HG03558 (cell line): ENCODE results near the gene PCAT7.

ENCODE experiments used
- ATAC-seq: cut with Tn5 transposase; IDR thresholded peaks from one replicate; pipeline ENCODE4 v1.9.1; 2021; ENCODE audit warnings: moderate number of reproducible peaks; ENCODE audit not compliant: unreplicated experiment; ENCODE audit errors: extremely low read depth

Gene PCAT7

DNA sequence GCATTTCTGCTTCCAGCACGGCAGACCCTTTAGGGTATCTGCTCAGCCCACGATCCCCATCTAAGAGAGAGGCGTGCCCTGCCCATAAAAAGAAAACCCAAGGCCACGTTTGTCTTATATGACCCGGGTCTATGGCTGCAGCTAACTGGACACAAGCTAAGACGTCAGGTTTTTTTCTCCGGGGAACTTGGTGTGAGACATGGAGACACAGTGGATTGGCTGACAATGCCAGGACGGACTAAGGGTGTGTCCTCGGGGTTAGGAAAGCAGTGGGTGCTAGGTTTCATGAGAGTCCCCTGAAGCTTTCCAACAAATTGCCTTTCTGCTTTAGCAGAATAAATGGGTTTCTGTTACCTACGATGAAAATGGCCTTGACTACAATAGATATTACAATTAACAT lies 45.8 kb downstream of the PCAT7 start:
- ATAC-seq = no peak

DNA sequence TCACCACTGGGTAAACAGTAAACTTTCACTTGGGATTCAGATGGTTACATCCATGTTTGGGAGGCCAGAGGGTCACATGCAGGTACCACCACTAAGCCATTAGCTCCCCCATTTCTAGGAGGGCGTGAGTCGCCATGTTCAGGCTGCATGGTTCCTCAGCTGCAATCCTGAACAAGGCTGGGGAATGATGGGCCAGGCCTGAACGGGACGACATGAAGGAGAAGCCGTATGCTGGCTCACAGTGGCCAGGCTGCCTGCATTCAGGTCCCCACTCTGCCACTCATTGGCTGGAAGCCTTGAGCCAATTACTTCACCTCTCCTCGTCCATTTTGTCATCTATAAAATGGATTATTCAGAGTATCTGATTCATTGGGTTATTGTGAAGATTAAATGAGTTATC lies 47.8 kb downstream of the PCAT7 start:
- ATAC-seq = no peak

DNA sequence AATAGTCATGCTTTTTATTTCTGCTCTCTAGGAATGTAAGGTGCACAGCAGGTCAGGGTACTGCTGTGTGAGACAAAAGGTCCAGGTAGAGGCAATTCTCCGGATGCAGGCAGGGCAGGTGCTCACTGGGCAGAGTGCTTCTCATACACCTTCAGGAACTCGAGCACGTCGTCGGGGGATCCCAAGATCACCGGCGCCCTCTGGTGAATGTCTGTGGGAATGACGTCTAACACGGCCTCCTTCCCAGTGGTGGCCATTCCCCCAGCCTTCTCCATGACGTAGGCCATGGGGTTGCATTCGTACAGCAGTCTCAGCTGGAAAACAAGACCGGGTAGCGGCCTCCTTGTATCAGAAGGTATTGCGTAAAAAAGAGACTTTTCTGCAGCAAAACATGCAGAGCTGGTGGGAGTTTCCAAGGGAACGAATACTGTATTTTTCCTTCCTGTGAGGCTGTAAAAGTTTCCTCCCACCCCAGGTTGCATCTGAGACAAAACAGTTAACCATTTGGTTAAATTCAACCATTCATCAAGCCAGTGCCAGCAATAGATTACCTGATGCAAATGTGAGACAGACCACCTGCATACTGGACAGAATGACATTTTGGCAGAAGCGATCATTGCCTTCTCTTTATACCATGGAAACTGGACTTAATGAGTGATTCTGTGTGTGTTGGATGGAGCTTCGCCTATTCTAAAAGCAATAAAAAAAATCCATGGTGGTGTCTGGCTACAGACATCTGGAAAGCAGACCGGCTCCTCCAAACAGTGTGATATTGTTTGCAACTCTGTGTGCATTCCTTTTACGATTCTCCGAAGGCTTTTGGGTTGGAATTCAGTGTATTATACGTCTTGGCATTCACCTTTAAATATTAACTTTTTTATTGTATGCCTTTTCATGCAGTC lies 48.6 kb downstream of the PCAT7 start:
- ATAC-seq = no peak

DNA sequence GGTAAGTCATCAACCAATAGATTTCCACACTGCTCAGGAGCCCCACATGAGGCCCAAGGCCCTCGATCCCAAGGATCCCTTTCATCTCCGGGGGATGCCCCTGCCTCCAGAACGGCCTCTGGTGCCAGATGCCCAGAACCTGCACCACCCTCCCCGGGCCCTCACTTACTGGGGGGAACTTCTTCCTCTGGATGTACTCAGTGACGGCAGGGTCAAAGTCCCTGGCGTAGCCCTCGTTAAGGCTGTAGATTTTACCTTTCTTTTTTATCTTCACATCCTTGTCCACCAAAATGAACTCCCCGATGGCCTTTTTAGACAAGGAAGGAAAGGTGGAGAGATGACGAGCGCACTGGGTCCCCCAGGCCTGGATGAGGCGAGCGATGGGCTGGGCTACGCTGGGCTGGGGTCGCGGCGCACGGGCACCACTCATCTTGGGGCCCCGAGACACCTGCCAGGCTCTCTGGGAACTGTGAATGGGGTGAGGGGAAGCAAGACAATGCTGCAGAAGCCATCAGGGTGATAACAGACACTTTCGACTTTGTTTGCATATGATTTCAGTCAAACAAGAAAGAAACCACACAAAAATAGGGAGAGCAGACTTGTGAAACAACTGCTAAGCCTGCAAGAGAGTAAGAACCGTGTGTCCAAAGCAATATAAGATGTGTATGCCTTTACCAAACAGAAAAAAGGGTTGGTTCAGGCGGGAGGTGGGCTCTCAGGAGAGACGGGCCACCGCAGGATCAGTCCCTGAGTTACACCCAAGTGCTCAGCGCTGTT lies 52.0 kb downstream of the PCAT7 start:
- no peak for ATAC-seq

DNA sequence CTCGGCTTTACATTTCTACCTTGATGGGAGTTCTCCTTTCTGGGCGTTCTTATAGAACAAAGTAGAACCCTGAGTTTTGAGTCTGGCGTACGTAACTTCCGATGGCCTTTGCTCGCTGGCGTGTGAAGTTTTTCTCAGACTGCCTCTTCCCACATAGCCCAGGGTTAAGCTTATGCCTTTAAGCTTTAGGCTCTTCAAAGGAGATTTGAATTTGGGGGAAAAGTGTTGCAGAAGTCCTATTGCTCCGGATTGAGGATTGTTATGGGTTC lies 52.5 kb downstream of the PCAT7 start:
- no peak for ATAC-seq

DNA sequence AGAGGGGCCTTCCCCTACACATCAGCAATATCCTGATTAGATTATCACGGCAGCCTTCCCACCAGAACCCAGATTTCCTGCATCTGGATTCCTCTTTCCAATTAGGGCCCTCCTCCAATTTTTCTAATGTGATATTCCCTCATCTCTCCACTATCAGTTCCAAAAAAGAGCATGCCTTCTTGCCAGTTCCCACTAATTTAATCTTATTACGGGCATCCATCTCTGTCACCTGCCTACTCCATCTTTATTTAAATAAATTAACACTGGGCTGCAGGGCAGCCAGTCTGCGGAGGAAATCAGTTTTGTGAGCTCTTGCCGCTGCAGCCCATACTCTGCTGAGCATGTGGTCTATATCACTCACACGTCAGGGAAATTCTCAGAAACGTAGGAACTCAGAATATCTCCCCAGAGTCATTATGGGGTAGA lies 55.3 kb downstream of the PCAT7 start:
- ATAC-seq = no peak

DNA sequence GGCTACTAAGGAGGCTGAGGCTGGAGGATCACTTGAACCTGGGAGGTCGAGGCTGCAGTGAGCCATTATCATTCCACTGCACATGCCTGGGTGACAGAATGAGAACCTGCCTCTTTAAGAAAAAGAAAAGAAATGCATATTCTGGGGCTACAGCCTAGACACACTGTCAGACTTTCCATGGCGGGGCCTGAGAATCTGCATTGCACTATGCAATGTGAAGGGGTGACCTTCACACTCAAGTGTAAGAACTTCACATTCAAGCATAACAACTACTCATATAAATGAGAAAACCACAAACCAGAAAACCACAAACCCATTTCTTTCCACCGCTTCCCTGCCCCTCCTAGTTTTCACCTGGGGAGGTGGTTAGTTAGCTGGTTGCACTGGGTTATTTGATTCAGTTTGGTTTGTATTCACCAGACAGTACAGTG lies 56.8 kb downstream of the PCAT7 start:
- ATAC-seq = no peak

DNA sequence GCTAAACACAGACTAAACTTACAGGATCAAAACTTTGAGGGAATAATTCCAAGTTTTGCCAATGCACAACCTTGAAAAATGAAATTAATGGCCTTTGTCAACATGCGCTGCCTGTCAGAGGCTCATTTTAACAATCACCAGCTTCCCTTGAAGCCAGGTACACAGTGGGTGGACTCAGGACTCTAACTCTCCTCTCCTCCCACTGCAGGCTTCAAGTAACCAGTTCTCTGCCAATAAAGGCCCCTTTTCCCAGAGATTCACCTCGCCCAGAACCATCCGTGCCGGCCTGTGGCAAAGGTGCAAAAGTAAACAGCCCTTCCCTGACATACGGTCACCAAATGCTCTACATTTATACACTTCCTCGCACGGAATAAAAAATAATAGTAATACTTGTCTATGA lies 57.2 kb downstream of the PCAT7 start:
- ATAC-seq = no peak

DNA sequence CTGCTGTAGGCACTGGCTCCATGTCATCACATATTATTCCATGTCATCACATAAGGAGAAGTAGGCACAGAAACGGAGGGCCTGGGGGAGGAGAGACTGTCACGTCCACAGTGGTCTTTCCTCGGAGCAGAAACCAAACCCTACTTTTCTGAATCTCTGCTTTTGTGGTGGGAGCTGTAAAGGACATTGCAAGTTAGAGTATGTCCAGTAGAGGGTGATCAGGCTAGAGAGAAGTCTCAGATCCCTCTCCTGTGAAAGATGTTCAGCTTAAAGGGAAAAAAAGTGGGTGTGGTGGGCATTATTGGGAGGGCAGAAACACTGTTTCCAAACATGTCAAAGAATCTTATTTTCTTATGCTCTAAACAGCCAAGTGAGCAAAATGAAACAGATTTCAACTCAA lies 58.1 kb downstream of the PCAT7 start:
- ATAC-seq = no peak

DNA sequence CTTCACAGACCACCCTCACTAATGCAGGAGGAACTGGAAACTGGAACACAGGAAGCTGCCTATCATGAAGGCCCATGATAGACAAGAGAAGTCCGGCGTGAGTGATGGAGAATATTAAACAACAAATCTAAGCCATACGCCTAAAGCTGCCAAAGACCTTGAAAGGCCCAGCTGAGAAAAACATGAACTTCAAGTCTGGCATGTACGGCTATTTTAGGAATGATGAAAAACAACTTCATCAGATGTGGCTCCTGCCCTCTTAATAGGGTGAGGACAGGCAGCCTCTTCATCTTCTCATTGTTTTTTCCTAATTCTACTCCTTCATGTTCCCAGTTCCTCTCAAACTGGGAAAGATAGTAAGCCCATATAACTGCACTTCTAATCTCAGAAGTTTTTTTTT lies 64.1 kb downstream of the PCAT7 start:
- no peak for ATAC-seq
